Measurements from ENCODE around the gene ADCY1.

ADCY1 gene

GRCh38 chr7:45650404-45651394, 76.5 kb downstream of the ADCY1 start:
- DNase-seq (ENCODE audit: low spot score): no peak

- DNase-seq (ENCODE audit: low spot score): no peak
Measured at GRCh38 chr7:45651540-45651939, 77.4 kb downstream of the ADCY1 start.

- no peak for DNase-seq (ENCODE audit: low spot score)
Measured at GRCh38 chr7:45652630-45653029, 78.5 kb downstream of the ADCY1 start.

GRCh38 chr7:45653209-45653907, 79.2 kb downstream of the ADCY1 start:
- no peak for DNase-seq (ENCODE audit: low spot score)

GRCh38 chr7:45654341-45654740, 80.2 kb downstream of the ADCY1 start:
- DNase-seq (ENCODE audit: low spot score): no peak

- DNase-seq (ENCODE audit: low spot score): no peak
Measured at GRCh38 chr7:45655539-45655938, 81.4 kb downstream of the ADCY1 start.

DNA sequence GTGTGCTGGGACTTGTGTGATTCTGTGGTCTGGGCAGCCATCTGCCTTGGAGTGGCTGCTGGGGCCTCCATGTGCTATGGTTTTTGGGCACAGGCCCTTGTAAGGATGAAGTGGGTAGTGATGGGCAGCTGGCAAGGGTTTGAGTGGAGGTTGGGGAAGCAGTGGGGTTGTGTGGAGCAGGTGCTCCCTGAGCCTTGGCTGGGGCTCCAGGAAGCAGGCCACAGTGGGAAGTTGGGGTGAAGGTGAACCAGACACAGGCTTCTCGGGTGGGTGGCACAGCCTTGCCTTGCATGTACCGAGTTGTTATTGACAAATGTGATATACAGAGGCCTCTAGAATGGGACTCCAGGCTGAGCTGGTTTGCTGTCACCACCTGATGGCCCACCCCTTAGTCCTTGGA, 82.3 kb downstream of the ADCY1 start:
- no peak for DNase-seq (ENCODE audit: low spot score)

DNA sequence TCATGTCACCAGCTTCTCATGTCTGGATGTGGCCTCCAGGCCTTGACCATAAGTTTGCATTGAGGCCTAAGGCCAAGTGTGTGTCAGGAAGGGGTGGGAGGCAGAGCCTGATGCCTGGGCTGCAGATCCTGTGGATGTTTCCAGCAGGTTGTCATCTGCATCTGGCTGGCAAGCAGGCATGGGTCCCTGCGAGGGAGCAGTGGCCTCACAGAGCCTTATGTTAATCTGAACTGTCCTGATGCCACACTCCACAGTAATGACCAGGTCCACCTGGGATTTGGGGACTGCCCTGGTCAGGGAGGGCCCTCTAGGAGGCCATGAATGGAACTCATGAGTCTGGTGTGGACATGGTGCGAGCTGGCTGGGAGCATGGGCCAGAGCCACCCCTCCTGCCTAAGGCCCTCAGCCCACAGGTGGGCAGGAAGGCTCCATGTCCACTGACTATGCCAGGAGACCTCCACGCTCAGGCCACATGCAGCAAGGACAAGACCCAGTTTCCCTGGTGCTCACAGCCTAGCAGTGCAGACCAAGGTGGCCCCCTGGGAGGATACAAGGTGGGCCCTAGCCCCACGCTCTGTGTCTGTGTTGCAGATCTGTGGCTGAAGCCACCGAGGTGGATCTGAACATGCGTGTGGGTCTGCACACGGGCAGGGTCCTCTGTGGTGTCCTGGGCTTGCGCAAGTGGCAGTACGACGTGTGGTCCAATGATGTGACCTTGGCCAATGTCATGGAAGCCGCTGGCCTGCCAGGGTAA, 83.1 kb downstream of the ADCY1 start:
- DNase-seq (ENCODE audit: low spot score): no peak

DNA sequence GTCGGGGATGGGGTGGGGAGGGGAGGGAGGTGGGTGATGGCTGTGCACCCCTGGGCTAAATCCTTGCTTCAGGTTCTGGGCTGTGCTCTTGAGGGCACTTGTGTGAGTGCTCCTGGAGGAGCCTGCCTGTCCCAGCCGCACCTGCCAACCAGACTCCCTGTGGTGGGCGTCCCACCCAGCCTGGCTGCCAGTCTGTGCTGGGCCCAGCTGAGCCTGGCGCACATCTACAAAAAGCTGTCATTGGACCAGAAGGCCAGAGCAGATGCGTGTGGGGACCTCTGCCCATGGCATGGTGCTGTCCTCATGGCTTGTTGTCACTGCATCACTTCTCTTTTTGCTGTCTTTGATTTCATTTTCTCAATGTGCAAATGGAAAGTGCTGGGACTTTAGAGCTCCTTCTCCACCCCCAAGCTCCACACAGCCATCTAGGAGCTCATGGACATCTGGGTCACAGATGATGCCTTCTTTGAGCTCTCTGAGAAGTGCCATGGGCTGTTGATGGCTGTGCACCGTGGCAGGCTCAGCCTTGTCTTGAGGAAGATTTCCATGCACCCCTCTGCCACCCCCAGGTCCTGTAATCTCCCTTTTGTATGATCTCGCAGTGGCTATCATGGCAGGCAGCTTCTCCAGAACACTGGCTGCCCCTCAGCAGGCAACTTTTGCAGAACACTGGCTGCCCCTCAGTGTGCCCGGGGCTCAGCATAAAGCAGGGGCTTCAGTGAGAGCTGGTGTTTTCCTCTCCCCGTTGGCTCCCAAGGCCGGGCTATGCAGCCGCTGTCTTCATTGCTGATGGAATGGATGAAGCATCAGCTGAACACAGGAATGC, 83.9 kb downstream of the ADCY1 start:
- no peak for DNase-seq (ENCODE audit: low spot score)

GRCh38 chr7:45658716-45659495, 84.7 kb downstream of the ADCY1 start:
- DNase-seq (ENCODE audit: low spot score): no peak

- DNase-seq (ENCODE audit: low spot score): no peak
Measured at GRCh38 chr7:45659496-45660139, 85.5 kb downstream of the ADCY1 start.

DNA sequence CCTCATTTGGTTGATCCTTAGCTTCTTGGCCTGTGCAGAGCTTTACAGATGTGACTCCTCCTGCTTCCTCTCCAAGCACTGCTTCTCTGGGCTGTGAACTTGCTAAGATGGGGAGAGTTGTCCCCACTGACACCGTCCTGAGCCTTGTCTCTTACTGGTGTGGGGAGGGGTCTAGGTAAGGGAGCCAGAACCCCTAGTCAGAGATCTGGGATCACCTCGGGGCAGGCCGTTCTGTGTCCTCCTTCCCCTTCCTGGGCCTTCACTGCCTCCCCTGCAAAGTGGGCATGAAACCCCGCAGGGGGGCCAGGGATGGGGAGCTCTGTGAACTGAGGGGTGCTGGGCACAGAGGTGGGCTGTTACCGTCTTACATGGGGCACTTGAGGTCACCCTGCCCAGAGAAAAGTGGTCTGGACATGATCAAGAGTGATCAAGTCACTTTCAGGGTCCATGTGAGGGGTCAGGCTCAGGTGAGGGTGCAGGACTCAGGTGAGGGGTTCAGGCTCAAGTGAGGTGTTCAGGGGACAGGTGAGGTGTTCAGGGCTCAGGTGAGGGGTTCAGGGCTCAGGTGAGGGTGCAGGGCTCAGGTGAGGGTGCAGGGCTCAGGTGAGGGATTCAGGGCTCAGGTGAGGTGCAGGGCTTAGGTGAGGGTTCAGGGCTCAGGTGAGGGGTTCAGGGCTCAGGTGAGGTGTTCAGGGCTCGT, 86.2 kb downstream of the ADCY1 start:
- DNase-seq (ENCODE audit: low spot score): no peak

- DNase-seq (ENCODE audit: low spot score): no peak
Measured at GRCh38 chr7:45660901-45661211, 86.7 kb downstream of the ADCY1 start.

DNA sequence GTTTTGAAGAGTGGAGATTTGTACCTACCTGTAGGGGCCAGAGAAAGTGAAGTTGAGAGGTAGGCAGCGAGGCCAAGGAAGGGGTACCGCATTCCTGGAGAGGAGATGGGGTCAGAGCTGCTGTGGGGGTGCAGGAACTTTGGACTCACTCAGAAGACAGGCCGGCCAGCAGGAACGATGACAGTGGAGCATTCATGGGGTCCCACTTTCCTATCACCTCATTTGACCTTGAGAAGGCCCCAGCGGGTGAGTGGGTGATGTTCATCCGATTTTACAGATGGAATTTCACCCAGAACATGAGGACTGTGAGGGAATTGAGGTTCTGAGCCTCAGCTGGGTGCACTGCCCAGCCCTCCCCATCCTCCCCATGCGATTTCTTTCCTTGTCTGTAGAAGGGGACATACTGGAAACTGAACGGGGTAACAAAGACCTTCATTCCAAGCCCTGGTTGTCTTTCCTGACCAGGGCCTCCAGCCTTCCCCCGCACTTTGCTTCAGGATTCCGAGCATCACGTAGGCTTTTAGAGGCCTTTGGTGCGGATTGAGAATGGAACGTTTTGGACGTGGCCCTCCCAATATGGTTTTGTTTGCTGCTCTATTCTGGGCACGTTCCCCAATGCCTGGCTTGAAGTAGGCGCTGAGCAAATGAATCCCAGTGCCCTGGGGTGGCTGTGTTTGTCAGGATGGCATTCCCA, 87.3 kb downstream of the ADCY1 start:
- no peak for DNase-seq (ENCODE audit: low spot score)

- DNase-seq (ENCODE audit: low spot score): no peak
Measured at GRCh38 chr7:45662018-45662417, 87.8 kb downstream of the ADCY1 start.

DNA sequence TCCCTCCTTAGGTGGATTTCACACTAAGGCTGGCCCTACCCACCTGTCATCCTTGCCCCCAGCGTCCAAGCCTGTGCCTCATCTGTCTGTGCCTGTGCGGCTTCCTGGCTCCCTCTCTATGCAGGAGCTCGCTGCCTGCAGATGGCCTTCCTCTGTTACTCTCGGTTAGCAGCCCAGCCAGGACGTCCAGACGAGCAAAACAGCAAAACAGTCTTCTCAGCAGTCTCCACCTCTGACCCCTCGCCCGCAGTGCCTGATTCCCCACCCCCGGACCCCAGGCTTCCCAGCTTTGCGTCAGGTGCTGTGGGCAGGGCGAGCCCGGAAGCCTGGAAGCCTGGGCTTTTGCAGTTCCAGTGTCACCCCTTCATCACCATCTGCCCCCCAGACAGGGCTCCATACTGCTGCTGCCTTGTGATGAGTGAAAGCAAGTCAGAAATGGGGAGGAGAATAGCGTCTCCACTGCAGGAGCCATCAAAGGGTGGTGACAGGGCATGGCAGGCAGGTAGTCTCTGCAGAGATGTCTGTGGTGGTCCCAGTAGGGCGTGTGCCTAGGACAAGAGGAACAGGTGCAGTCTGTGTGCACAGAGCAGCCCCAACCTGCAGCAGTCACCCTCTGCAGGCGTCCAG, 88.5 kb downstream of the ADCY1 start:
- no peak for DNase-seq (ENCODE audit: low spot score)

DNA sequence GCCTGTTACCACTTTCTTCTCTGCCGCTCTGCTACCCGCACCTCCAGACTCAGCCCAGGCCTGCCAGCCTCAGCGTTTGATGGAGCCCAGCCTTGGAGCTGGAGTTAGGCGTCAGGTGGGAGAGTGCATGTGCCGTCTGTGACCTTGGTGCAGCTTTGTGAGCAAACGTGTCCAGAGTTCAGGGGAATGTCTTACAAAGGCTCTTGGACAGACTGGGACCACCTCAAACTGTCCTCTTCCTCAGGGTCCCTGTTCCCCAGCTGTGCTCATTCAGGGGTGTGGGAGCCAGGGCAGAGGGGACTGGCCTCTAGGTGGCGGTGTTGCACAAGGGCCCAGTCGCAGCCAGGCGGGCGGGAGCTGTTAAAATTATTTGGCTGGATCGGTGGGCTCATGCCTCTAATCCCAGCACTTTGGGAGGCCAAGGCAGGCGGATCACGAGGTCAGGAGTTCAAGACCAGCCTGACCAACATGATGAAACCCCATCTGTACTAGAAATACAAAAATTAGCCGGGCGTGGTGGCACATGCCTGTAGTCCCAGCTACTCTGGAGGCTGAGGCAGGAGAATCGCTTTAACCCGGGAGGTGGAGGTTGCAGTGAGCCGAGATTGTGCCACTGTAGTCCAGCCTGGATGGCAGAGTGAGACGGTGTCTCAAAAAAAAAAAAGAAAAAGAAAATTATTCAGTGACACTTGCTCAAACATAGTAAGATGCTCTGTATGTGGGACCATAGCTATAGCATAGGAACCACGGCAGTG, 89.2 kb downstream of the ADCY1 start:
- no peak for DNase-seq (ENCODE audit: low spot score)

Data from CD4-positive, alpha-beta T cell treated with Interleukin-15 for 4 hours (primary cell).